Forelimb muscle (tissue), 1 donor: ENCODE results near the gene SPOP. TPM values are rescaled to one million over a fixed set of nuclear protein-coding genes. Genes with fewer than 3 reads are reported as not detected.

Source experiments
- DNase-seq: peaks from one replicate; pipeline ENCODE4 v3.0.0-alpha.2; 2013; ENCODE audit warnings: low read depth
- polyA plus RNA-seq: library from polyadenylated mRNA; unstranded; fragments of 120-200 nt; gene quantifications from one replicate; pipeline ENCODE4 v1.2.1, GENCODE V29; 2013; ENCODE audit not compliant: insufficient read length

The SPOP gene
- polyA plus RNA-seq, 1 donor: 51.5 TPM

GRCh38 chr17:49587366-49588073 is 90.4 kb downstream of the SPOP start:
- no peak for DNase-seq

GRCh38 chr17:49585422-49586027 is 92.4 kb downstream of the SPOP start:
- DNase-seq: no peak

- no peak for DNase-seq
Measured at GRCh38 chr17:49583889-49584288, 94.0 kb downstream of the SPOP start.

- DNase-seq: no peak
Measured at GRCh38 chr17:49583226-49583625, 94.7 kb downstream of the SPOP start.

- DNase-seq: no peak
Measured at GRCh38 chr17:49582789-49583188, 95.1 kb downstream of the SPOP start.

GRCh38 chr17:49582055-49582722 is 95.7 kb downstream of the SPOP start:
- DNase-seq: no peak

GRCh38 chr17:49581648-49581998 is 96.3 kb downstream of the SPOP start:
- no peak for DNase-seq

DNA sequence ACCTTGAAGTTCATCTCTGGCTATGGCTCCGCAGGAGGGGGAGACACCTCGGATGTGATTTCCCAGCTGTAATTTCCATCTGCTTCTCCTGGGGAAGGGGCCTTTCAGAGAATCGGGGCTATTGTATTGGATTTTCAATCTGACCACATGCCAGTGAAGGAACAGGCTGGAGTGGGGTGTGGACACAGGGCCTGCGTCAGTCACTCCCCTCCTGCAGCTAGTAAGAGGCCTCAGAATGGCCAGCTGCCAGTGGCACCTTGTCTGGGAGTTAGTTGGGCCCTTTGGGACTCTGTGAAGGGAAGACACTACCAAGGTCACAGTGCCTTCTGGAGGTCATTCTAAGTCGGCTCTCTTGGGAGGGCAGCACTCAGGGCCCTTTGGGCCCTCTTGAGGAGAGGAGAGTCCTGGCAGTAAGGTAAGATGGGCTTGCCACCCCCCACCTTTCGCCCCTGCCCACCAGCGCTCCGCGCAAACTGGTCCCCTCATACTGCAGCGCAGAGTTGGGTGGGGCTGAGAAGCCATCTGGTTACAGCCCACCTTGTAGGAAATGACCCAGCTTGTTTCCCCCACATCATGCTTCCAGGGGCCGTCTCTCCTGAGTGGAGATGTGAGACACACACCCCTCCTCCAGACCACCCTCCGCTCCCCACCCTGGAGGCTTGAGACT is 96.8 kb downstream of the SPOP start:
- no peak for DNase-seq

DNA sequence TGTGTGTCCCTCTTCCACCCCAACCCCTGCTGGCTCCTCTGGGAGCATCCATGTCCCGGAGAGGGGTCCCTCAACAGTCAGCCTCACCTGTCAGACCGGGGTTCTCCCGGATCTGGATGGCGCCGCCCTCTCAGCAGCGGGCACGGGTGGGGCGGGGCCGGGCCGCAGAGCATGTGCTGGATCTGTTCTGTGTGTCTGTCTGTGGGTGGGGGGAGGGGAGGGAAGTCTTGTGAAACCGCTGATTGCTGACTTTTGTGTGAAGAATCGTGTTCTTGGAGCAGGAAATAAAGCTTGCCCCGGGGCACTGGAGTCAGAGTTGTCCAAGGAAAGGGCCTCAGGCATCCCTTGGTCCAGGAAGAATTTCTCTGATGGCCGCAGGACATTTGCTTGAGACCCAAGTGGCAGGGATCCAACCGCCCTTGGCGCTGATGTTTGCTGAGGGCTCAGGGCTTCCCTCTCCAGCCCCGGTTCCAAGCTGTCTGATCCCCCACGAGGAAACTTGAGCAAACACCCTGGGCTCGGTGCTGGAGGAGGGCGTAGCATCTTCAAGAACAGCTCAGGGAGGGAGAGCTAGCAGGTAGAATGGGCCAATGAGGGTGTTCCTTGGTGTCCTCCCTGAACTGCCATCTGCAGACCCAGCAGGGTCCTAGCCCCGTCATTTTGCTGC is 97.7 kb downstream of the SPOP start:
- DNase-seq: no peak

DNA sequence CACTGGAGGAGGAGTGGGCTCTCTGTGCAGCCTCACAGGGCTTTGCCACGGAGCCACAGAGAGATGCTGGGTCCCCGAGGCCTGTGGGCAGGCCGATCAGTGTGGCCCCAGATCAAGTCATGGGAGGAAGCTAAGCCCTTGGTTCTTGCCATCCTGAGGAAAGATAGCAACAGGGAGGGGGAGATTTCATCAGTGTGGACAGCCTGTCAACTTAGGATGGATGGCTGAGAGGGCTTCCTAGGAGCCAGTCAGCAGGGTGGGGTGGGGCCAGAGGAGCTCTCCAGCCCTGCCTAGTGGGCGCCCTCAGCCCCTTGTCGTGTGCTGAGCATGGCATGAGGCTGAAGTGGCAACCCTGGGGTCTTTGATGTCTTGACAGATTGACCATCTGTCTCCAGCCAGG is 98.4 kb downstream of the SPOP start:
- no peak for DNase-seq

- DNase-seq: no peak
Measured at GRCh38 chr17:49578952-49579500, 98.9 kb downstream of the SPOP start.

DNA sequence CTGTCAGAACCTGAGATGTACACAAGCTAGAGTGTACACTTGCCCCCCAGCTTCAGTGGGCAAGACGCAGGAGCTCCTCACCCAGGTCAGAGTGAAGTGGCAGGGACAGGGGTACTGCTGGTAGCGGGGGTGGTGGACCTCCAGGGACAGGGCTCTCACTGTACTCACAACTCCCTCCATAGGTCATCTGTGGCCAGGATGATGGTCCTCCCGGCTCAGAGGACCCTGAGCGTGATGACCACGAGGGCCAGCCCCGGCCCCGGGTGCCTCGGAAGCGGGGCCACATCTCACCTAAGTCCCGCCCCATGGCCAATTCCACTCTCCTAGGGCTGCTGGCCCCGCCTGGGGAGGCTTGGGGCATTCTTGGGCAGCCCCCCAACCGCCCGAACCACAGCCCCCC is 99.5 kb downstream of the SPOP start:
- DNase-seq: no peak

DNA sequence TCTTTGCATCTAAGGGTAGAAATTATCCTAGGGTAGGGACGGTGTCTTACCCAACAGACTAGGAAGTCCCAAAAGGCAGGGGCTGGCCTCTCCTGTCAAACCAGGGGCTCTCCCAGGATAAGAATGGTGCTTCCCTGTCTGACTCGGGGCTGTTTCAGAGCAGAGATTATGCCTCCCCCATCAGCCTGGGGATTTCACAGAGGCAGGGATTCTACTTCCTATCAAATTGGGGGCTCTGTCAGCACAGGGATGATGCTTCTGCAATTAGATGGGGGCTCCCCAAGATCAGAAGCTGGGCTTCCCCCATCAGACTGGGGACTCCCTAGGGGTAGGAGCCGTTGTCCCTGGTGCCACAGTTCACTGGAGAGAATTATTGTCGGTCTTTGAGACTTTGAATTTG is 99.9 kb downstream of the SPOP start:
- no peak for DNase-seq

DNA sequence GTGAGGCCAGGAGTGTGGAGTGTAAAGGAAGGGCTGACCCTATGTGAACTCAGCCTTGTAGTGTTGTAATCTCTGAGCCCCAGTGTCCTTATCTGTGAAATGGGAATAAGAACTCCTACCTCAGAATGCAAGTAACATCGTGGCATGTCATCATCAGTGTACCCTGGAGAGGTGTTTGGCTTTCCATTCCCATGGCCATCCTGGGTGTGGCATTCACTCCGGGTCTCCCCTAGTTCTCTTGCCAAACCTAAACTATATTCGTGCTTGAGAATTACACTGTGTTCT is 100.3 kb downstream of the SPOP start:
- DNase-seq: no peak

DNA sequence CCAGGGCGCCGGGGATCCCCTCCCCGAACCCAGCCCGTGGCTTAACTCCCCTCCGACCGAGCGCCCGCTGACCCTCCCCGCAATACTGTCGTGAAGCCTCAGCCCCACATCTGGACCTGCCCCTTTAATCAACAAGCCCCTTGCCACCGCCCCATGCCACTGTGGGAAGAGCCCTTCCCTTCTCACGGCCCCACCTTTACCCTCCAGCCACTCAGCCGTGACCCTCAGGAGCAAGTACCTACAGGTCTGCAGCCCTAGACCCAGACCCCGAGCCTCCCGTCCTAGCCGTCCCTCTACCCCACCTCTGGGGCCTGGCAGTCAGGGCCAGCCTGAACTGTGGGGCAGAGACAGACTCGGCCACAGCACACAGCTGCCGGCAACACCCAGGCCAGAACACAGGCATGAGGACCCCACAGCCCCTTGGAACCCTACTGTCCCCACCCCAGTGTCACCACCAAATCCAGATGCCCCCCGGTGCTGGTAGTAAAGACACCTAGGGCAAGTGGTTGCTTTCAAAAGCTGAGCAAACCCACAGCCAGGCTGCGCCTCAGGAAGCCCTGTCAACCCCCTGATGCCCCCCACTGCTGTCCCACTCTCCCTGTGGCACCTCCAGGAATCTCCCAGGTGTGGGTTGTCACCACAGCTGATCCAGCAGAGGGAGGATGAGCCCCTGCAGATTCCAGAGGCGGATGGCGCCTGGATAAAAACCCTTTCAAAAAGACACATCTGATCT is 100.8 kb downstream of the SPOP start:
- no peak for DNase-seq

DNA sequence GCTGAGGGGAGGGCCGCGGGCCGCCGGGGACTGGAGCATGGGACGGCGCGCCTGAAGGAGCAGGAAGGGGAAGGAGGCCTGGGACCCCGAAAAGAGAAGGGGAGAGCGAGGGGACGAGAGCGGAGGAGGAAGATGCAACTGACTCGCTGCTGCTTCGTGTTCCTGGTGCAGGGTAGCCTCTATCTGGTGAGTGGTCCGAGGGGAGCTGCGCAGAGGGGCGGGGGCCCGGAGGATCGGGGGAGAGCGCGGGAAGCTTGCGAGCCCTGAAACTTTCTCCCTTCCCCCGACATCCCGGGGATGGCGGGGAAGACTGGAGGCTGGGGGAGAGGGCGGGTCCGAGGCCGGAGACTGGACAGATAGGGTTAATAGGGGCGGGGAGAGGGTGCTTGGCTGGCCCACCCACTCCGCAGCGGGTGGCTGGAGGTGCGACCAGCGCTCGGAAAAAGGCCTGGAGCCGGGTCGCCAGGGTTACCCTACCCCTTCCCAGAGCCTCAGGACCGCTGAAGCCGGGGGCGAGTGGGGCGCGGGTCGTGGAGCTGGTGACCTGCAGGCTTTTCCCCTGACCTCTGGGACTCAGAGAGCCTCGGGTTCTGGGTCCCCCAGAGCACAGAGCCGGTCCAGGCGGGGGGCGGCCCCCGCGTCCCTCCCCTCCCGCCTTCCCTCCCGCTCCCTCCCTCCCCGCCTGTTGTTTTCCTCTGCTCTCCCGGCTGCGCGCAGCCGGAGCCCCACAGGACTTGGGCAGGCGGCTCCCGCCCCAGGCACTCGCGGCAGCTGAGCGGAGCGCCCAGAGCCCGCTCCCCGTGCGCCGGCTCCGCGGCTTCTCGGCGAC is 101.6 kb downstream of the SPOP start:
- no peak for DNase-seq

DNA sequence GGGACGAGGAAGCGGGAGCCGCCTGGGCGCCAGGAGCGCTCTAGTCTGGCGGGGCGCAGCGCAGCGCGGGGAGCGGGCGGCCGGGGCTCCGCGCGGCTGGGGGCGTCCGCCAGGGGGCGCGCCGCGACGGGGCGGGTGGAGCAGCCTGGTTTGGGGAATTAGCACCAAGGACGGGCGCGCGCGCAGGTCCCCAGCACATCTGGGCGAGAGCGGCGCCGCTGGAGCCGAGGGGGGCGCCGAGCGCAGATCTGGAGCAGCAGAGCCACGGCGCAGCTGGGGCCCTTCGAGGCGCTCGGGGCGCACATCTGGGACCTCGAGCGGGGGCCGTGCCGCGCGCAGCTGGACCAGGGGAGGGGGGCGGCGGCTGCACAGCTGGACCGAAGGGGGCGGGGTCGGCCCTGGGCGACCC is 102.2 kb downstream of the SPOP start, which contains the start of gene NXPH3:
NXPH3 (plus strand) TSS at position 193 of the 409 bp plus-strand sequence. CDS start 349 bp downstream, outside the sequence.
- no peak for DNase-seq

DNA sequence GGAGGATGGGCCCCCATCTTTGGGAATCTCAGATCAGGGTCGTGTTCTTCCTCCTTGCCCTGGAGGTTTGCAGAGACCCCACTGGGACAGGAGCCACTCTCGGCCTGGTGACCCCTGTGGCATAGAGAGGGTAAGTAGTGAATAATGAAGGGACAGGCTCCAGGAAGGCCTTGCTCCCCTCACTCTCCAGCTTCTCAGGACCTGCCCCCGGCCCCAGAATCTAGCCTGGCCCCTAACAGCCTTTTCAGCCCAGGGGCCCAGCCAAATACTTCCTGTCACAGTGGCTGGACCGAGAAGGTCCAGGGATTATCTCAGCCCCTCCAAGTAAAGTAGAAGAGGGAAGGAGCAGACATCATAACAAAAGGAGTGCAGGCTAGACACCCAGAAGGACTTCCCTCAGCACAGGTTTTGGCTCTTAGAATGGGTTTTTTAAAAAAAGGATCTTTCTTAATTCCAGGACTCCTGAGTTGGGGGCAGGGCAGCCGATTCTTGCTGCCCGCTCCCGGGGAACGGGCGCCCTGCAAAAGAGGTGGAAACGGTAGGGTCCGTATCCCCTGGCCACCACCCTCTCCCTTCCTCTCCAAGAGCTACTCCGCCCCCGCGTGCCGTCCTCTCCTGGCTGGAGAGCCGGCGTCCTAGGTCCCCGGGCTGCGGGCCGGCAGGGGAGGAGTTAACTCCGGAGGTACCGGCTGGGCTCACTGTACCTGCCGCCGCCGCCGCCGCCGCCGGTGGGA is 102.8 kb downstream of the SPOP start:
- DNase-seq: no peak

GRCh38 chr17:49574323-49574781 is 103.5 kb downstream of the SPOP start:
- no peak for DNase-seq
